WTC11 (cell line): ENCODE data around the gene LUC7L. TPM values are rescaled to one million over a fixed set of nuclear protein-coding genes. Genes with fewer than 3 reads are reported as not detected.

Source experiments
- AFF4 ChIP-seq: sonication (generic); formaldehyde crosslinking; IDR thresholded peaks from 2 replicates; pipeline ENCODE4 v1.8.1; 2023; ENCODE audit warnings: mild to moderate bottlenecking, missing genetic modification reagents, borderline replicate concordance
- ATF3 ChIP-seq: sonication (generic); formaldehyde crosslinking; conservative IDR thresholded peaks from 2 replicates; pipeline ENCODE4 v1.8.1; 2022; ENCODE audit warnings: mild to moderate bottlenecking, missing genetic modification reagents
- CREM ChIP-seq: sonication (generic); formaldehyde crosslinking; IDR thresholded peaks from 2 replicates; pipeline ENCODE4 v1.8.1; 2022; ENCODE audit warnings: mild to moderate bottlenecking, missing genetic modification reagents, moderate library complexity
- FOXK1 ChIP-seq: sonication (generic); formaldehyde crosslinking; IDR thresholded peaks from 2 replicates; pipeline ENCODE4 v1.8.0; 2022; ENCODE audit warnings: mild to moderate bottlenecking, moderate library complexity, missing genetic modification reagents
- FOXP1 ChIP-seq: sonication (generic); formaldehyde crosslinking; IDR thresholded peaks from 2 replicates; pipeline ENCODE4 v1.8.0; 2022; ENCODE audit warnings: missing genetic modification reagents, mild to moderate bottlenecking, moderate library complexity, borderline replicate concordance
- GABPB1 ChIP-seq: sonication (generic); formaldehyde crosslinking; IDR thresholded peaks from 2 replicates; pipeline ENCODE4 v1.8.1; 2023; ENCODE audit warnings: mild to moderate bottlenecking, missing genetic modification reagents
- GRHL2 ChIP-seq: fragments of 250-450 bp; sonication (Bioruptor Pico); IDR thresholded peaks from 2 replicates; pipeline ENCODE4 v1.8.0; 2022; ENCODE audit warnings: mild to moderate bottlenecking, moderate library complexity; ENCODE audit not compliant: insufficient replicate concordance, severe bottlenecking
- GTF2I ChIP-seq: fragments of 250-450 bp; sonication (Bioruptor Pico); conservative IDR thresholded peaks from 2 replicates; pipeline ENCODE4 v1.4.0; 2021; ENCODE audit warnings: mild to moderate bottlenecking
- JUN ChIP-seq: sonication (generic); formaldehyde crosslinking; IDR thresholded peaks from 2 replicates; pipeline ENCODE4 v1.8.0; 2023; ENCODE audit warnings: mild to moderate bottlenecking, missing genetic modification reagents
- NFATC4 ChIP-seq: fragments of 250-450 bp; sonication (Bioruptor Pico); IDR thresholded peaks from 2 replicates; pipeline ENCODE4 v1.9.0; 2021; ENCODE audit warnings: mild to moderate bottlenecking
- NR1H2 ChIP-seq: sonication (generic); formaldehyde crosslinking; IDR thresholded peaks from 2 replicates; pipeline ENCODE4 v1.9.0; 2021; ENCODE audit warnings: mild to moderate bottlenecking, moderate library complexity, missing genetic modification reagents
- NR3C1 ChIP-seq: sonication (generic); formaldehyde crosslinking; conservative IDR thresholded peaks from 2 replicates; pipeline ENCODE4 v1.8.1; 2023; ENCODE audit warnings: low read depth, mild to moderate bottlenecking, missing genetic modification reagents
- PRRX2 ChIP-seq: fragments of 250-450 bp; sonication (Bioruptor Pico); IDR thresholded peaks from 2 replicates; pipeline ENCODE4 v1.8.0; 2021; ENCODE audit warnings: mild to moderate bottlenecking
- RELA ChIP-seq: sonication (generic); formaldehyde crosslinking; IDR thresholded peaks from 2 replicates; pipeline ENCODE4 v1.8.1; 2022; ENCODE audit warnings: missing genetic modification reagents, mild to moderate bottlenecking, borderline replicate concordance
- SMAD3 ChIP-seq: sonication (generic); formaldehyde crosslinking; IDR thresholded peaks from 2 replicates; pipeline ENCODE4 v1.8.0; 2022; ENCODE audit warnings: missing genetic modification reagents, mild to moderate bottlenecking, borderline replicate concordance
- SMAD4 ChIP-seq: sonication (generic); formaldehyde crosslinking; IDR thresholded peaks from 2 replicates; pipeline ENCODE4 v1.8.0; 2022; ENCODE audit warnings: mild to moderate bottlenecking, missing genetic modification reagents
- TEAD4 ChIP-seq: sonication (generic); formaldehyde crosslinking; IDR thresholded peaks from 2 replicates; pipeline ENCODE4 v1.8.0; 2022; ENCODE audit warnings: mild to moderate bottlenecking, missing genetic modification reagents
- ZBTB21 ChIP-seq: sonication (generic); formaldehyde crosslinking; IDR thresholded peaks from 2 replicates; pipeline ENCODE4 v1.8.1; 2023; ENCODE audit warnings: mild to moderate bottlenecking, missing genetic modification reagents, borderline replicate concordance
- ZNF121 ChIP-seq: sonication (generic); formaldehyde crosslinking; IDR thresholded peaks from 2 replicates; pipeline ENCODE4 v1.8.0; 2023; ENCODE audit warnings: missing genetic modification reagents
- ZNF232 ChIP-seq: sonication (generic); formaldehyde crosslinking; IDR thresholded peaks from 2 replicates; pipeline ENCODE4 v1.8.0; 2022; ENCODE audit warnings: mild to moderate bottlenecking, missing genetic modification reagents
- ZNF281 ChIP-seq: sonication (generic); formaldehyde crosslinking; IDR thresholded peaks from 2 replicates; pipeline ENCODE4 v1.8.0; 2023; ENCODE audit warnings: mild to moderate bottlenecking, missing genetic modification reagents
- ZNF317 ChIP-seq: sonication (generic); formaldehyde crosslinking; IDR thresholded peaks from 2 replicates; pipeline ENCODE4 v1.8.1; 2023; ENCODE audit warnings: low read depth, mild to moderate bottlenecking, moderate library complexity, missing genetic modification reagents, borderline replicate concordance
- ZNF532 ChIP-seq: fragments of 250-450 bp; sonication (Bioruptor Pico); IDR thresholded peaks from 2 replicates; pipeline ENCODE4 v1.9.0; 2021; ENCODE audit warnings: mild to moderate bottlenecking, borderline replicate concordance
- ZNF671 ChIP-seq: fragments of 250-450 bp; sonication (Bioruptor Pico); IDR thresholded peaks from 2 replicates; pipeline ENCODE4 v1.8.0; 2021; ENCODE audit warnings: mild to moderate bottlenecking
- total RNA-seq: library from RNA; stranded (reverse); gene quantifications from 3 replicates; pipeline ENCODE4 v1.2.3, GENCODE V29; 2021
- TF ChIP-seq, protein P1 (sequence below): fragments of 250-450 bp; sonication (Bioruptor Pico); IDR thresholded peaks from 2 replicates; pipeline ENCODE4 v2.1.2; 2022; ENCODE audit warnings: mild to moderate bottlenecking, moderate library complexity
- TF ChIP-seq, protein P2 (sequence below): sonication (generic); formaldehyde crosslinking; IDR thresholded peaks from 2 replicates; pipeline ENCODE4 v1.8.0; 2022; ENCODE audit warnings: mild to moderate bottlenecking, missing genetic modification reagents

The LUC7L gene
- total RNA-seq, 1 experiment from 2014 or later: 111 TPM

- TF ChIP-seq ZNF532 (no peak), FOXP1 (CRISPR knock-in tag) (peak; percentile 54; the same call in 1 of the 2 replicates), CREM (CRISPR knock-in tag) (peak; percentile 86; the same call in 1 of the 2 replicates), GABPB1 (CRISPR knock-in tag) (peak; percentile 51; the same call in 1 of the 2 replicates), GRHL2 (CRISPR knock-in tag) (no peak), ZNF232 (CRISPR knock-in tag) (no peak), ZNF671 (CRISPR knock-in tag) (no peak), ZNF317 (CRISPR knock-in tag) (no peak), PRRX2 (no peak), ZNF121 (CRISPR knock-in tag) (no peak), NR3C1 (CRISPR knock-in tag) (no peak), AFF4 (CRISPR knock-in tag) (no peak), SMAD3 (CRISPR knock-in tag) (no peak), JUN (CRISPR knock-in tag) (0 out of 2 replicates have a peak, but pooled peaks have one; percentile 51), NR1H2 (CRISPR knock-in tag) (no peak), RELA (CRISPR knock-in tag) (0 out of 2 replicates have a peak, but pooled peaks have one; percentile 39), ATF3 (CRISPR knock-in tag) (no peak), SMAD4 (CRISPR knock-in tag) (no peak), NFATC4 (no peak), GTF2I (CRISPR knock-in tag) (no peak), FOXK1 (0 out of 2 replicates have a peak, but pooled peaks have one; percentile 46), ZNF281 (CRISPR knock-in tag) (no peak), ZBTB21 (CRISPR knock-in tag) (no peak), TEAD4 (CRISPR knock-in tag) (no peak)
- TF ChIP-seq, protein P1, sequence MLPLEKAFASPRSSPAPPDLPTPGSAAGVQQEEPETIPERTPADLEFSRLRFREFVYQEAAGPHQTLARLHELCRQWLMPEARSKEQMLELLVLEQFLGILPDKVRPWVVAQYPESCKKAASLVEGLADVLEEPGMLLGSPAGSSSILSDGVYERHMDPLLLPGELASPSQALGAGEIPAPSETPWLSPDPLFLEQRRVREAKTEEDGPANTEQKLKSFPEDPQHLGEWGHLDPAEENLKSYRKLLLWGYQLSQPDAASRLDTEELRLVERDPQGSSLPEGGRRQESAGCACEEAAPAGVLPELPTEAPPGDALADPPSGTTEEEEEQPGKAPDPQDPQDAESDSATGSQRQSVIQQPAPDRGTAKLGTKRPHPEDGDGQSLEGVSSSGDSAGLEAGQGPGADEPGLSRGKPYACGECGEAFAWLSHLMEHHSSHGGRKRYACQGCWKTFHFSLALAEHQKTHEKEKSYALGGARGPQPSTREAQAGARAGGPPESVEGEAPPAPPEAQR: no peak
- TF ChIP-seq, protein P2, sequence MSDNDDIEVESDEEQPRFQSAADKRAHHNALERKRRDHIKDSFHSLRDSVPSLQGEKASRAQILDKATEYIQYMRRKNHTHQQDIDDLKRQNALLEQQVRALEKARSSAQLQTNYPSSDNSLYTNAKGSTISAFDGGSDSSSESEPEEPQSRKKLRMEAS (CRISPR knock-in tag): peak; percentile 87
Measured at GRCh38 chr16:234468-235305, 5.4 kb upstream of the LUC7L start, which contains the start of gene FAM234A (continued).
